Stimulated activated CD4-positive, alpha-beta T cell treated with anti-CD3 and anti-CD28 coated beads, TNF-alpha, amount 100 ng/mL, for 24 hours (primary cell): ENCODE data around the gene CCSER1.
"Not testable (repeated sequence)": the region's sequence is repeated elsewhere in the genome, so short reads cannot be mapped to it uniquely, and the experiment has no call there.

Experiments
- DNase-seq, 3 experiments: peaks; one replicate each; pipeline ENCODE4 v3.0.0-alpha.2; 2020; ENCODE audit warnings: low read depth in 3 of 3

The CCSER1 gene

DNA sequence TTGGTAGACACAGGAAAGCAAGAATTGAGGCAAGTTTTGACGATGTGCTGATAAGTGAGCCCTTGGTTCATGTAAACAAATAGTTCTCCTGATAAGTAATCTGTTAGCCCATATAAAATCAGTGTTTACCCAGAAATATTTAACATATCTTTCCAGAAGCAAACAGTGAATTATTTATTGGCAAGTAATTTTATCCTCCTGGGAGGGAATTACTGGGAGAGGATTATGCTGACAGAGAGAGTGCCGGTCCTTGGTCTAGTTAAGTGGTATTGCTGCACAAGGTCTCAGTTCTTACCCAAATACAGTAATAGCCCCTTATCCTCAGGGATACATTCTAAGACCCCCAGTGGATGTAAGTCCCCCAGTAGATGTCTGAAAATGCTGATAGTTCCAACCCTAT is 315.4 kb downstream of the CCSER1 start:
- no peak for DNase-seq

GRCh38 chr4:90443231-90443630 is 316.0 kb downstream of the CCSER1 start:
- DNase-seq, result no peak

DNA sequence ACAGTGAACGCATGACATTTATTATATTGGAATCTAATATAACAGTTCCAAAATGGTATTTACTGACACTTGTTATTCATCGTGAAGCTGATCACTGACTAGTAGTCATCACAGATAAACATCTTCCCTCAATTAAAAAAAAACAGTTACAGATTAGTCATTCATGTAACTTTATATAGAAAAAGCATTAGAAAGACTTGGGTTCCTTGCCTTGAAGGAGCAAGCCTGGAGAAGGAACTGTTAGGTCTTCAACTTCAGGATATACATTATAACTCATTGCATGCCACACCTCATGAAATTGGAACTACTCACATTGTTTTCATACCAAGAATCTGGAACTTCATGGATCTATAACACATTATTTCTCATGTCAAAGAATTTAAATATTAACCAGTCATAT is 317.7 kb downstream of the CCSER1 start:
- no peak for DNase-seq

DNA sequence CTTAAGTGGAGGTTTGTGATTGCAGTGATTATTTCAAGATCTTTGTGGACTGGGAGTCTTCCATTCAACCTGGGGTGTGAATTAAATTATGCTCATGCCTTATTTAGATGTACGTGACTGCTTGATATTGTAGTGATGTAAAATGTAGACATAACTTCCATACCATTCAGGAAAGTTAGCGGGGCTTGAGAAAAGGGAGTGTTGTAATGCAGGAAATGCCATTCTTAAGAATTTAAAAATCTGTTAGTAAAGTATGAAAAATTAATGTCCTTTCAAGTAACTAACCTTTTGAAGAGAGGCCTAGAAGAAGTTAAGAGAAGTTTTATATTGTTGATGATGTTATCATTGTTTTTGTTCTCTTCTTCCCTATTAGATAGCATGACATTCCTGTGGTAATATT is 318.2 kb downstream of the CCSER1 start:
- no peak for DNase-seq

- no peak for DNase-seq
Observed at GRCh38 chr4:90449626-90450025, 322.4 kb downstream of the CCSER1 start.

DNA sequence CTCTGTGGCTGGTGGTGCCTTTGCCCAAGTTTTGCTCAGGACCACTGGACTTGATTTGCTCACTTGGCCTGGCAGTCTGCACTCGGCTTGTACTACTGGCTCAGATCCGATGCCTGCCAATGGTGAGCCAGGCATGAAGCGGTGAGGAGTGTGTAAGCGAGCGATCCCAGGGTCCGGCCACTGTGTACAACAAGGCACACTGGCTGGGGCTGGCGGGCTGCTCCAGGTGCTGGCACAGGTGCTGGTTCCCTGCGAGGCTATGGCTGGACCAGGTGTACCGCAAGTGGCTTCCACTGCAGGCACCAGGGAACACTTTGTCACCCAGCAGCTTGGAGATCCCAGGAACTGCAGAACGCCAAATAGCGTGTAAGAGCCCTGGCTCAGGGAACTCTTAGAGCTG is 329.7 kb downstream of the CCSER1 start:
- DNase-seq, result no peak

DNA sequence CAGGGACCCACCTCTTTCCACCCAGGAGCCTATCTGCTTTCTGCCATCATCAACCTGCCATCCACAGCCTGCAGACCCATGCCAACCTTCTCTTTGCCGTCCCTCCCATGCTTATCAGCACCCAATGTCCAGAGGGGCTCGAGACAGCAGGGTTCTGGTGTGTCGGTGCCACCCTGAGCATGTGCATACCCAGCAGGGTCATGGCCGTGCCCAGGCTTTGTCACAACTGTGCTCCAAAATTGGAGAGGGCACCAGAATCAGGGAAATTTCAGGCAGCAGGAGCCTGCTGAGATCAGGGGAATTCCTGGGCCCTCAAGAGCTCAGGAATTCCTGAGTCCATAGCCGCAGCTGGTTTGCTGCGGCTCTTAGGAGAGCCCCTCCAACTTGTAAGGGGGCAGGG is 330.6 kb downstream of the CCSER1 start:
- DNase-seq, result no peak

GRCh38 chr4:90458576-90458975 is 331.4 kb downstream of the CCSER1 start:
- no peak for DNase-seq

DNA sequence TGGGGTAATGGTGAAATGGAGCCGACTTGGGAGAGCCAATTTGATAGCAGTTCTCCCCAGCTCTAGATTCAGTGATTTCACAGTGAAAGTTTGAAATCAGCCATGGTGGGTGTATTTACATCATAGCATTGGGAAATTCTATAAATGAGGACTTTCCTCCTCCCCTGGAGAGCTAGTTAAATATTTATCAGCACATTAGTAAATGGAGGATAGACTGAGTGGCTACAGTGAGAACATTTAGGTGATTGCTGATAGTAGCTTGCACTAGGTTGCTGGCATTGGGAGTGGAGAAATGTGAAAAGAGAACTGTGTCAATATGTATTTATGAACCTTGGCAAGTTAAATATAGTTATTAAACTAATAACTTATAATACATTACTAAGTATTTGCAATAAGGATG is 347.3 kb downstream of the CCSER1 start:
- DNase-seq, result no peak

- no peak for DNase-seq
Observed at GRCh38 chr4:90476019-90476418, 348.8 kb downstream of the CCSER1 start.

DNA sequence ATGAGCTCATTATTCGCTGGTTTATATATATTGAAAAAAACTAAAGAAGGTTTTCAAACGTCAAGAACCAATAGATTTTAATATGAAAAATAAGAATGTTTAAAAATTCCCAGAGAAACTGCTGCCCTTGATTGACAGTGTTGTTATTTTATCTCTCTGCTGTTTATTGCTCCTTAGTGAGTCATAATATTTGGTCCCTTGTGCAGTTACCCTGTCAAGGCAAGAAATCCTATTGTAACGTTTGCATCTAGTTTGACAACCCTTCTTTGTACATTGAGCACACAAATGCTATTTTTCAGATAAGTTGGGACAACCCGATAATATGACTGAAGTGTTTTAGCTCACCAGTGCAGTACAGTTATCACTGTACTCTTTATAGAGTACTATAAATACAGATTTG is 349.4 kb downstream of the CCSER1 start:
- no peak for DNase-seq

DNA sequence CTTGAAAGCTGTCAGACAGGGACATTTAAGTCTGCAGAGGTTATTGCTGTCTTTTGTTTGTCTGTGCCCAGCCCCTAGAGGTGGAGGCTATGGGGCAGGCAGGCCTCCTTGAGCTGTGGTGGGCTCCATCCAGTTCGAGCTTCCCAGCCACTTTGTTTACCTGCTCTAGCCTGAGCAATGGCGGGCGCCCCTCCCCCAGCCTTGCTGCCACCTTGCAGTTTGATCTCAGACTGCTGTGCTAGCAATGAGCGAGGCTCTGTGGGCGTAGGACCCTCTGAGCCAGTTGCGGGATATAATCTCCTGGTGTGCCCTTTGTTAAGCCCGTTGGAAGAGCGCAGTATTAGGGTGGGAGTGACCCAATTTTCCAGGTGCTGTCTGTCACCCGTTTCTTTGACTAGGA is 357.7 kb downstream of the CCSER1 start:
- DNase-seq, result not testable (repeated sequence)

GRCh38 chr4:90486346-90486745 is 359.2 kb downstream of the CCSER1 start:
- no peak for DNase-seq

GRCh38 chr4:90495211-90495610 is 368.0 kb downstream of the CCSER1 start:
- DNase-seq, result no peak

DNA sequence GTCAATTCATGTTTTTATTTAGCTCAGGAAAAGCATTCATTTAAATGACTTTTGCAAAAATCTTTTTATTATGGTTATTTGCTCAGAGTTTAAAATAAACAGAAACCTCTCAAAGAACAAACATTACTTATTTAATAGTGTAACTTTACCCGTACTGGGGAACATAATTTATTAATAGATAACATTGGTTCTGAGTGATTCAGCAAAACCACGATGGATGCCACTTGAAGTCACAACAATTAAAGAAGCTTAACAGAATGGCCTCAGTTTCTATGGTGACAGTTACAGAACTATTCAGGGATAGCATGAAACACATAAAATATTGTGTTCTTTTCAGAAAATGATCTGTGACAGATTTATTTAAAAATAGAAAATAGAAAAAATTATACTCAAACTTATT is 368.7 kb downstream of the CCSER1 start:
- no peak for DNase-seq

- no peak for DNase-seq
Observed at GRCh38 chr4:90498175-90498574, 371.0 kb downstream of the CCSER1 start.

- no peak for DNase-seq
Observed at GRCh38 chr4:90503677-90504076, 376.5 kb downstream of the CCSER1 start.

DNA sequence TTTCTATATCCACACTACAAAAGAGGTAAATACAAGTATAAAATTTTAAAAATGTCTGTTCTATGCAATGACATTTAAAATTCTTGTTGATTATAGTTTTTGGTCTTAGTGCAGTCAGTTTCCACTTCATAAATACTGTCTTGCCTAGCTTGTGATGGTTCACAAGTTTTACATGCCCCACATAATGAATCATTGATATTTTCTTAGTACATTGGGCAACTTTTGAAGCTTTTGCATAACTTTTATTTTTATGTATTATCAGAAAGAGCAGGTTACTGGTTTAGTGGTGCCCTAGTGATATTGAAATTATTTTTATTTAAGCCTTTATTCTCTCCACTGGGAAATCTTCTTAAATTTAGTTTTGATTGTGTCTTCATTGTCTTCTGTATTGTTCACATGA is 388.0 kb downstream of the CCSER1 start:
- DNase-seq, result no peak

DNA sequence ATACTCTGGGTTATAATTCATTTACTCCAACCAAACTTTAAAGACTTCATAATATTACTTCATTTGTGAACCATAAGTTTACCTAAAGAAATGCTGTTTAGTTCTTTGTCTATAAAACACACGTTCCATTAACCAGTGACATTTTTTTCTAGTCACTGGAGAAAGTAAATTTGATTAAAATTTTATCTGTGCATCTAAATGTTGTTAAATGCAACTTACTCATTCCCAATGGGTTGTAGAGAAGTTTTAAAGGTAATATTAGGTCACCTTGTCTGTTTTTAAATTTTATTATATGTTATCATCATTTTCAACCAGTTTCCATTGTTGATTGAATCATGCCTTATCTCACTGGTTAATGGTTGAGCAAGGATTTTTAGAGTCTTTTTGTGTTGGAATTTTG is 401.4 kb downstream of the CCSER1 start:
- no peak for DNase-seq

DNA sequence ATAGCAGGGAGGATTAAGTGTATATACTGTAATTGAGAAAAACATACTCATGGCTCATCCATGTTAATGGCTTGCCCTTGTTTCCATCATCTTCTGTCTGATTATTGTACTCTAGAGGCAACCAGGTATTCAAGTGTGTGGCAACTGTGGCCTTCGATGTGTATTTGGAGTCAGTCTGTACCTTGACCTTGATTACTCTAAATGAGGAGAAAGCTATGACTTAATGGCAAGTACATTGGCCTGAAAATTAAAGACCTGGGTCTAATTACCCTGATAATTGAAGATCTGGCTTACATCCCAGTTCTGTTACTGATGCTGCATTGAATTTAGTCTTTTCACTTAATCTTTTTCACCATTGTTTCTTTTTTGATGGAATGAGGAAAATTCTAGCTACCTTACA is 409.2 kb downstream of the CCSER1 start:
- no peak for DNase-seq

GRCh38 chr4:90537491-90537890 is 410.3 kb downstream of the CCSER1 start:
- DNase-seq, result no peak

DNA sequence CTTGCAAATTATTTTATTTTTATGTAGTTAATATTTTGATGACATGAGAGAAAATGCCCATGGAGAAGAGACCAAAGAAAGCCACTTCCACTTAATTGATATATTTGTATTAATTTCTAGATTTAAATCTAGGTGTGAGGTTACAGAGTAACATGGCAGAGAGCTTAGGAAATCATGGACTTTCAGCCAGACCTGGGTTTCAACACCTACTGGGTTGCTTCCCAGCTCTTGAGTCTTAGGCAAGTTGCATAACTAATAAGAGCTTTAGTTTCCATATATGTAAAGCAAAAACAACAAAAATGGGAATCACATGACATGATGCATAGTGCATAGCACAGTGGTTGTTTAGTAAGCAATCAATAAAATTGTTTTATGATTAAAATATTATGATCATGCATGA is 413.3 kb downstream of the CCSER1 start:
- no peak for DNase-seq

- DNase-seq, result no peak
Observed at GRCh38 chr4:90542216-90542615, 415.0 kb downstream of the CCSER1 start.

DNA sequence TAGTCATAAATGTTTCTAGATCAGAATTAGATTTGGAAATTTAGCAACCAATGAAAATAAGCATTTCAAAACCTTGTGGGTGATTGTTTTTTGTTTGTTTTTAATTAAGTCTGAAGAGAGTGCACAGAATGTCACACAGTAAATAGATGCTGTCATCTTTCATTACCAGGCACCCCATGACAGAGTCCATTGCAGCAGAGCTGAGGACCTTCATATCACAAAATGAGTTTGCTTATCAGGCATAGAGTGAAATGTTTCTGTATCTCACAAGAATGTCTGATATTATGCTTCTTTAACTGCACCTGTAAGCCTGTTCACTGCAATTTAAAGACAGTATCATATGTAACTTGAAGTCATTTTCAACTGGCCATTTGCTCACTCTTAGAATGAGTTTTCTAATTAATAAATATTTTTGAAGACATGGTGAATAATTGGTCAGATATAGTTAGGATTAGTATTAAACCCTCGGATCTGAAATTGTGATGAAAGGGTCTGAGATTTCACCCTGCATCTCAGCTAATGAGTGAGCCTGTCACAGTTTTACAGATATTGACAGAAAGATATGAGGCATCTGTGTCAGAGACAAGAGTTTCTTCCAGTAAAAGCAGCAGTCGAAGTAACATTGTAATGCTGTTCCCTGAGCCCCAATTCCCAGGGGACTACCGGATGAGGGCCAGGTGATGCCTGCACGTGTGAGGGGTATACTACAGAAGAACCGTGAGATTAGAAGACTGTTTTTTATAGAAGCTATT is 416.4 kb downstream of the CCSER1 start:
- DNase-seq, result no peak
